Left colon (tissue), 2 donors: ENCODE results near the gene NOC2L. TPM values are rescaled to one million over a fixed set of nuclear protein-coding genes. Genes with fewer than 3 reads are reported as not detected.

Source experiments
- ATAC-seq: fragments of 200-7000 bp; cut with Tn5 transposase; one replicate; pipeline ENCODE4 v1.9.1; 2020; ENCODE audit warnings: mild to moderate bottlenecking, moderate library complexity
- DNase-seq, 2 donors: peaks; one replicate each; pipeline ENCODE4 v3.0.0-alpha.2; 2020
- intact Hi-C, 2 donors: fragments of 100-400 bp; cut with DNase I in 1 of 2; cut with micrococcal nuclease in 1 of 2; formaldehyde crosslinking; loops; one replicate each; pipeline versions ENCODE4 v1.11.2 to v1.14.0; 2022; cut with DNase I, micrococcal nuclease
- total RNA-seq, 2 donors: library from RNA; stranded (reverse); fragmentation: NEBNext Ultra II Directional; extraction: Animal tissue kit (Norgen Biotek cat#: 25700); gene quantifications; one replicate each; pipeline ENCODE4 v1.2.1, GENCODE V29; 2021
- donor health status: DM: no; HTN: no; CAD: no.
- donor health status: DM: yes; HTN: yes; CAD: no.

Gene NOC2L
- total RNA-seq, 2 donors from 2014 or later: 42.8 to 48.5 TPM

DNA sequence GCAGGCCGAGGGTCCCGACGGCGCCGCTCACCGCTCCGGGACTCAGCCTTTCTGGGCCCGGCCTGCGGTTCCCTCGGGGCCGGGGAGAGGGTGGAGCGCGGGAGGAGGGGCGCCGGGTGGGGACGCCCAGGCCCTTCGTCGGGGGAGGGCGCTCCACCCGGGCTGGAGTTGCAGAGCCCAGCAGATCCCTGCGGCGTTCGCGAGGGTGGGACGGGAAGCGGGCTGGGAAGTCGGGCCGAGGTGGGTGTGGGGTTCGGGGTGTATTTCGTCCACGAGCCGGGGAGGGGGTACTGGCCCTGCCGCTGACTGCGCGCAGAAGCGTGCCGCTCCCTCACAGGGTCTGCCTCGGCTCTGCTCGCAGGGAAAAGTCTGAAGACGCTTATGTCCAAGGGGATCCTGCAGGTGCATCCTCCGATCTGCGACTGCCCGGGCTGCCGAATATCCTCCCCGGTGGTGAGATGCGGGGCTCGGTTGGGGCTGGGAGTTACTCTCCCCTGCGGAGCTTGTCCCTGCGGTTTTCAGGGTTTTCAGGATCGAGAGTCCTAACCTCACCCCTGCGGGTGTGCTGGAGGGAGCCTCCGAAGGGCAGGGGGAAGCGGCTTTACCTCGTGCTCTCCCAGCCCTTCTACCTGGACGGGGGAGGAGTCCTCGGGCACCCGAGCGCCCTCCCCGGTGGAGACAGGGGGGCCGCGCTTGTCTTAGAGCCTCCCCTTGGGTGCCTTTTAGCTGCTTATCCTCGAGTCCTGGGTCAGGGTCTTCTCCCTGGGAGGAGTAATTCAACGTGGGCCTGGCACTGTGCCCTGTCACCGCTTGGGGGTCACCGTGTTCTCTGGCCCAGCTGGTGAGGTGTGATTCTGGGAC is 33.3 kb downstream of the NOC2L start:
- intact Hi-C loops: no loop called here
- DNase-seq: peak in 1 of 2 donors; percentile 31
- ATAC-seq: no peak

DNA sequence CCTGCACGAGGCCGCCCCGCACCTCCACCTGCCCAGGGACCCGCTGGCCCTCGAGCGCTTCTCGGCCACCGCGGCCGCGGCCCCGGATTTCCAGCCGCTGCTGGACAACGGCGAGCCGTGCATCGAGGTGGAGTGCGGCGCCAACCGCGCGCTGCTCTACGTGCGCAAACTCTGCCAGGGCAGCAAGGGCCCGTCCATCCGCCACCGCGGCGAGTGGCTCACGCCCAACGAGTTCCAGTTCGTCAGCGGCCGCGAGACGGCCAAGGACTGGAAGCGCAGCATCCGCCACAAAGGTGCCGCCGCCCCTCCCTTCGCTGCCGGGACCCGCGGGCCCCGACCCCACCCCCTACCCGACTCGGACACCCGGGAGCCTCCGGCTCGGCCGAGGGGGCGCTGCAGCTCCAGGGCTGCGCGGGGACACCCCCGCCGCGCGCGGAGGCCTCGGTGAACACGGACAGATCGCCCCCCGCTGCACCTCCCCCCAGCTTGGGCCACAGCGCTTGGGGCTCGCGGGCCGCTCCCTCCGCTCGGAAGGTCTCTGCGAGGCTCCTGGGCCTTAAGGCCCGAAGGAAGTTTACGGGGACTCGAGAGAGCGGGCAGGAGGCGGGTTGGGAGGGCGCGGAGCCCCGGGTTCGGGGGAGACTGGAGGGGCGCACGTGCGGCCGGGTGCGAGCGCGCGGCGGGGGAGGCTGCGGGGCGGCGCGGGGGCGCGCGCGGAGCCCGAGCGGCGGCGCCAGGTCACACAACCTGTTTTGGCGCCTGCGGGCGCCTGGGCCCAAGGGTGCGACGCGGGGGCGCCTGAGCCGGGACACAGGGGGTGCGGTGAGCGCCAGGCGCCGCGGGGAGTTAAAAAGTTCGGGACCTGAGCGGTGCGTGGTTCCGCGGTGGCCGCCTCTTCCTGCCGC is 34.1 kb downstream of the NOC2L start:
- DNase-seq: peak in 1 of 2 donors; percentile 49

DNA sequence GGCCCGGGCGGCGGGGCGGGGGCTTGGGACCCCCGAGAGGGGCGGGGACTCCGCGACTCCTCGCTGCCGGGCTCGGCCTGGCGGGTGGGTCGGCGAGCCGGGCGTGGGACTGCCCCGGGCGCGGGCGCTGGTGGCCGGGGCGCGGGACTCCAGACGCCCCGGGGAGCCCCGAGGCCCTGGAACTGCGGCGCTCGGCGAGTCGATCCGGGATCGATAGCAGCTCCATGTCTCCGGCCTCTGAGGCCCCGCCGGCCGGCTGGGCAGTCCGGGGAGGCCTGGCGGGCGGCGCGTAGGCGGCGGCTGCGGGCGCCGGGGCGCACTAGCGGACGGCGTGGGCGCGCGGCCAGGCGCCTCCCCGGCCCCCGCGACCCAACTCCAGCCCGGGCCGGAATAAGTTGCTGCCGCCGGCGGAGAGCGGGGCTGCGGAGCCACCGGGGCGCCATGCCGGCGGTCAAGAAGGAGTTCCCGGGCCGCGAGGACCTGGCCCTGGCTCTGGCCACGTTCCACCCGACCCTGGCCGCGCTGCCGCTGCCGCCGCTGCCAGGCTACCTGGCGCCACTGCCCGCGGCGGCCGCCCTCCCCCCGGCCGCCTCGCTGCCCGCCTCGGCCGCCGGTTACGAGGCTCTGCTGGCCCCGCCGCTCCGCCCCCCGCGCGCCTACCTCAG is 34.9 kb downstream of the NOC2L start:
- intact Hi-C loops: no loop called here
- no peak for DNase-seq
- ATAC-seq: no peak

More for the DNA sequence above, 34.1 kb downstream of the NOC2L start:
- peak; percentile 18 for ATAC-seq
- intact Hi-C loops: no loop called here

DNA sequence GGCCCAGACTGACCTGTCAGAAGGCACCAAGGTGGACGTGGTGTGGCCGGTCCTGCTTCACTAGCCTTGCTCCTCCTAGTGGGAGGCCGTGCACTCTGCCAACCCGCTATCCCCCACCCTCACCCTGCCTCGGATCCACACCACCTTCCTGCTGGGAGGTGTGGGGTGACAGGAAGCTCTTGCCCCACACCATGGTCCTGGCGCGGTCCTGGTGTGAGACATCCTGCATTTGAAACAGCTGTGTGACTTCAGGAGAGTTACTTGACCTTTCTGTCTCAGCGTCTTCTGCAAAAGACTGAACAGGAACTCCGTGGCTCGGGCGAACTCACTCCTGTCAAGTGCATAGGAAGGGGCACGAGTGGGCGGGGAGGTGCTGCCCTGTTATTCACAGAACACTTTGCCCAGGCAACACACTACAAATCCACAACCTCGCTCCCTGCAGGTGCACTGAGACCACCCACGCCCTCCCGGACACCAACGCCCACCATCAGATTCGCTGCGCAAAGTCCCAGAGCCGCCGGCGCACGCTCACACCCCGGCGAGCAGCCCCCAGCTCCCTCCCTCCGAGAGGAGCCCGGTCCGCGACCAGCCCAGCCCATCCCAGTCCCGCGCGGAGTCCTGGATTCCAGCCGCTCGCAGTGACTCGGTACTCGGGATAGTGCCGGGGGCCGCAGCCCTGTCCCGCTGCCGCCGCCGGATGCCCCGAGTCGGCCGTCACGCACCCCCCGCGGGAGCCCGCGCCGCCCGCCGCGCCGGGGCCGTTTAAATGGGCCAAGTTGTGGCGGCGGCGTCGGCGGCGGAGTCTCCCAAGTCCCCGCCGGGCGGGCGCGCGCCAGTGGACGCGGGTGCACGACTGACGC is 35.7 kb downstream of the NOC2L start, which contains the start of gene SAMD11:
SAMD11 (plus strand) TSS at position 793 of the 860 bp plus-strand sequence. CDS start 509 bp downstream, outside the sequence.
- DNase-seq: peak; percentile 75 to 87
- intact Hi-C loops: no loop called here
- ATAC-seq: peak; percentile 65

DNA sequence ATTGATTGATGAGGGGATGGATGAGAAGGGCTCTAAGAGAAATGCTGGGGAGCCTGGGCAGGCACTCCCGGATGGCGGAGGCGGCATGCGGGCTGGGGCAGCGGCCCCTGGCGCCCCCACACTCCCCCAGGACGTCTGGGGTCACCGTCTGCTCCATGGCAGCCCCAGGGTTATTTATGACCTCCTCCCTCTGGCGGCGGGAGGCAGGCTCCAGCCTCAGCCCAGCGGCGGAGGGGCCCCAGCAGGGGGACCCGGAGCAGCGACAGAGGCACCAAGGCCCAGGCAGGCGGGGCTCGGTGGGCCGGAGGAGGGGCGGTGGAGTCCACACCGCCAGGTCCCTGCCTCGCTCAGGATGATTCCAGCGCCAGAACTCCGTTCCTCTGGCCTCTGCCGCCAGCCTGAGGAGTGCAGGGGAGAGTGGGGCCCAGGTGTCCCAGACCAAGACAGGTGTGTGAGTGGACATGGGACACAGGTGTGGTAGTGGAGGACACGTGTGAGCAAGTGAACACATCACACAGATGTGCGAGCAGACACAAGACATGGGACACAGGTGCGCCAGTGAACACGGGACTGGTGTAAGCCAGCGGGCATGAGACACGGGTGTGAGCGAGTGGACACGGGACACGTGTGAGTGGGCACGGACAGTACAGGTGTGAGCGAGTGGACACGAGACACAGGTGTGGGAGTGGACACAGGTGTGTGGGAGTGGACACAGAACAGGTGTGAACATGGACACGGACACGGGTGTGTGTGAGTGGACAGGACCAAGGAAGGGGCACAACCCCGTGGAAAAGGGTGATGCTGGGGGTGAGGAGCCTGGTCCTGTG is 37.8 kb downstream of the NOC2L start:
- ATAC-seq: peak; percentile 84
- intact Hi-C loops: no loop called here
- peak; percentile 54 to 77 for DNase-seq

DNA sequence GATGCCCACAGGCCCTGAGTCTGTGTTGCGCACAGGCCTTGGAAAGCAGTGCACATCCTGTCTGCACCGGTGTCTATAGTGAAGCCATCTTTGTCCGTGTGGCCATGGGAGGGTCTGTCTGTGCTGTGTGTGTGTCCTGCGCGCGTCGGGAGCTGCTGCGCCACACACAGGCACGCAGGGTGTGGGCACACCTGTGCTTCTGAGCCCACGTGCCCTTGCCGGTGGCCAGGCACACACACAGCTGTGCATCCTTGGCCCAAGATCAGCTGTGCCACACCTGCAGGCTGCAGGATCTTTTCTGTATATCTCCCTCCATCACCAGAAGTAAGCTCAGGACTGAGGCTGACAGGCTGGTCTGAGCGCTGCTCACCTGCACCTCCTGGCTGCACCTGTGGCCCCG is 38.5 kb downstream of the NOC2L start:
- intact Hi-C loops: no loop called here
- DNase-seq: no peak
- peak; percentile 11 for ATAC-seq

DNA sequence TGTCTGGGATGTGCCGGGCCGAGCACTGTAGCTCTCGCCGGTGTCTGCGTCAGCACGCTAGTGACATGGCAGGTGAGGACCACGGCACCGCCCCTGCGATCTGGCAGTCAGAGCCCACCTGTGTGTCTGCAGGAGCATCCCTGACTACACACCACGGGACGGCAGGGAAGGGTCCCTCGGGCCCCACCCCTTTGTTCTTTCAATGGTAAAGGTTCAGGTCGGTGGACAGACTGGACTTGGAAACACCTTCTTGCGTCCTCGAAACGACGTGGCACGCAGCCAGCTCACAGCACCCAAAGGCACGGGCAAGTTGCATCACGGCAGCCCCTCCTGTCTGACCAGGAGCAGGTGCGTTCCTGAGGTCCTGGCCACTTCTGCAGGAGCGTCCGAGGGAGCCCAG is 39.0 kb downstream of the NOC2L start:
- intact Hi-C loops: no loop called here
- DNase-seq (no peak), ATAC-seq (no peak)

DNA sequence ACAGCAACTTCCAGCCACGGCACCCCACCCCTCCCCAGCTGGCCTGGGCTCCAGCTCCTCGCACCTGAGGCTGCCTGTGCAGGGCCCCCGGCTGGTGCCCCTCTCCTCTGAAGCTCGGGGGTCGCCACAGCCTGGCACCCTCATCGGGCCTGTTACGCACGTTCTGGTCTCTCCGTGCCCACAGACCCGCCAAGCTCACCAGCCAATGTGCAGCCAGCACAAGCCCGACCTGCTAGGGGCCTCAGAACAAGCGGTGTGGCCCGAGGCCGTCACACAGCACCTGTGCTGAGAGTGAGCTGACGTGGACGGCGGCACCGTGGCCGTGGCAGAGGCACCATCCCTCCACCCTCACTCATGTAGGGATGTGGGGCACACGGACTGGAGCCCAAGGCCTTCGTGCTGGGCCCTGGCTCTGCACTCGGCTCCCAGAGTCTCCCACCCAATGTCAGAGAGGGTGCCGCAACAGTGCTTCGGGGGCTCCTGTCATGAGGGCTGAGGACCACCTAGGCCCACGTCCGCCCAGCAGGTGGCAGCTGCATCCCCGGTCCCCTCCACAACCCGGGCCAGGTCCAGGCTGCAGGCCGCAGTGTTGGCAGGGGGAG is 39.7 kb downstream of the NOC2L start:
- ATAC-seq (no peak), DNase-seq (no peak)
- intact Hi-C loops: loop anchor here in 1 of 2 donors (10.0 kb wide), 1 partner anchor 55 kb away; no protein-coding TSS in a partner anchor

DNA sequence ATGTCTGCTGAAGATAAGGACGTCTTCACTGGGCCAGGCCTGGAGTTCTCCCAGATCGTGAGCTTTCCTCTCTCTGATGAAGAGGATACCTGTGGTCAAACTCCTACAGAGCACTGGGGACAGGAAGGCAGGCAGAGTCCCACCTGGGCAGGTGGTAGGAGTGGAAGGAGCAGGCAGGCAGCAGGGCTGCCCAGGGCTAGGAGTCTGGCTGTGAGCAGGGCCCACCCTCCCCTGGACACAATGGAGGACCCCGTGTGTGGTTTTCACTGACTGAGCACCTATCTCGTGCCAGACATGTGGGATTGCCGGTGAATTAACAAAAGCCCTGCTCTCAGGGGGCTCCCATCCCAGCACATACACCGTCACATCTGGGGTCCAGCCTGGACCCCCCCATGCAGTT is 40.2 kb downstream of the NOC2L start:
- DNase-seq (peak in 1 of 2 donors; percentile 1), ATAC-seq (no peak)
- intact Hi-C loops: loop anchor here in 1 of 2 donors (10.0 kb wide), 1 partner anchor 56 kb away; no protein-coding TSS in a partner anchor

DNA sequence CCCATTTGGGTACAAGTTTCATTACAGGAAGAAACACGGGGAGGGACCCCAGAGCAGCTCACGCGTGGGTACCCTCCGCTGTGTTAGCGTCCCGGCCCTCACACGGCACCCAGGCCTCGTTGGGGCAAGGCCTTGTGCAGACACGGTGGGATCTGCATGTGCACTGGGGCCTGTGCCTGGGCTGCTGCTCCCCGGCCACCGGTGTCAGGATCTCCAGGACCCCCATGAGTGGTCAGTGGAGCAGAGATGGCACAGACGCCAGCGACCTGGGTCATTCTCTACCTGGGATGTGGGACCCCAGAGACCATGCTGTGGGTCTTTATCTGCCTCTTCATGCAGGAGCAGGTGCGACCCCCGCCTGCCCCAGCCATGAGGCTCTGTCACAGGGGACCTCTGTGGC is 40.7 kb downstream of the NOC2L start:
- ATAC-seq: no peak
- intact Hi-C loops: loop anchor here in 1 of 2 donors (10.0 kb wide), 1 partner anchor 56 kb away; no protein-coding TSS in a partner anchor
- DNase-seq: peak in 1 of 2 donors; percentile 3

DNA sequence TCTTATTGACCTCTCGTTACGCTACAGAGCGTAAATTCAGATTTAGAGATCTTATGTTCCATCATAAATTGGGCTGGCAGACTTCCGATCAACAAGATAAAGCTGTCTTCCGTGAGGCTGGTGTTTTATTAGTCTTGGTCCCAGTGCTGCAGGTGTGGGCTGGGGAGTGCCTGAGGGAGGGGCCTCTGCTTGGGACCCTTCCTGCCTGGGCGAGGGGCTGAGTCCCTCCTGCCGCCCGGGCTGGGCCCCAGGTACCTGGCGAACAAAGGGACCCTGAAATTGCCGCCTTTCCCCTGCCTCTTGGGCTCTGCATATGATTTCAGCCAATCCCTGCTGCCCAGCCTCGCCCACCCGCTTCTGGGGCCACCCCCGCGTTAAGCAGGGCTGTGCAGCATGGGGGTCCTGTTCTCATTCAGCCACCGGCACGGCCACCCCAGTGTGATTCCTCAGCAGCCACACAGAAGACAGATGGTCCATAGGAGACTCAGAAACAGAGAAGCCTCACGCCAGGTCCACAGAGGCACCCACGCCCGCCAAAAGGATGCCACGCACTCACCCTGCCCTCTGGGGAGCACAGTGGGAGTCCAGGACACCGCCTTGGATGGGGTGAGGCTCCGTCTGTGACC is 41.5 kb downstream of the NOC2L start:
- DNase-seq (peak in 1 of 2 donors; percentile 3), ATAC-seq (no peak)
- intact Hi-C loops: loop anchor here in 1 of 2 donors (10.0 kb wide), 1 partner anchor 57 kb away; no protein-coding TSS in a partner anchor

DNA sequence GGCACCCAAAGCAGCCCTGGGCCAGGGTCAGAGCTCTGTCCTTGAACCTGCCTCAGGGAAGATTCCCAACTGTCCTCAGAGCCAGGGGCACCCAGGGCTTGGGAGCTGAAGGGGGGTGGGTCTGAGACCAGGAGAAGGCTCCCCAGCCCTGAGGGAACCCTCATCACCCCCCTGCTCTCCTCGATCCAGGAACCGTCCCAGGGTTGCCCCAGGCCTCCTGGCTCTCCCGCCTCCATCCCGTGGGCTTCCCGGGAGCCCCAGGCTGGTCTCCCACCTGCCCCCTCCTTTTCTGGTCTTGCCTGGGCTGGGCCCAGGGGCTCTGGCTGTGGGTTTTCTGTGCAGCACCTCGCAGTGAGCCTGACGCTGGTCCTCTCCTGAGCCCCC is 42.0 kb downstream of the NOC2L start:
- ATAC-seq (no peak), DNase-seq (no peak)
- intact Hi-C loops: loop anchor here in 1 of 2 donors (10.0 kb wide), 1 partner anchor 58 kb away; no protein-coding TSS in a partner anchor

DNA sequence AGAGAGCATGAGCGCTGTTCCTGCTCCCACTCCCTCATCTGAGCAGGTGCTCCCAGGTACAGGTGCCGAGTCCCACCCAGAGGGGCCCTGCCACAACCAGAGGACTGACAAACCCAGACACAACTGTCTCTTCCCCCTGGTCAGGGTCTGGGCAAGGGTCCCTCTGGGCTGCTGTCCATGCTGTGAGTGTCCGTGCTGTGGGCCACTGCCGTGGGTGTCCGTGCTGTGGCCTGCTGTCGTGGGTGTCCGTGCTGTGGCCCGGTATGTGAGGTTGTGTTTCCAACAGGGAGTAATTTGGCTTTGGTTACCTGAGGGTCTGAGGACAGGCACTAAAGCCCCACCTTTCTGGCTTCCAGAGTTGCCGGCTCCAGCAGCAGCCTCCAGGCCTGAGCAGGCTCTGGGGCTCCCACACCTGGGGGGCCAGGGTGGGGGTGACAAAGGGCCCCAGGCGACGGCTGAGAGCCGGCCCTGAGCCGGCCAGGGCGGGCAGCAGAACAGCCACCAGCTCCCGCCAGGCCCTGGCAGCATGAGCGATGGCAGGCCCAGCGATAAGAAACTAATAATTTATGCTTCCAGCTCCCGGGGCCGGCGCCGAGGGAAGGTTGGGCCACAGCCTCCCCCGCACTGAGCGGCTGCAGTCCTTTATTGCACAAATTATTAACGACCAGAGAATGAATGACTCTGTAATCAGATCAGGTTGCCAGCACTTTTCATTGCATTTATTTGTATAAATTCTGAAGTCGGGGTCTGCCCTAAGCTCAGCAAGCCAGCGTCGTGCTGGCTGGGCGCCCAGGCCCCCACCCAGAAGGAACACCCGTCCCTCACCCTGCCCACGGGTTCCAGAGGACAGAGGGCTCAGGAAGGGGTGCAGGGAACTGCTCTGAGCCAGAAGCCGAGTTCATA is 42.6 kb downstream of the NOC2L start:
- intact Hi-C loops: loop anchor here in 1 of 2 donors (10.0 kb wide), 1 partner anchor 58 kb away; no protein-coding TSS in a partner anchor
- peak in 1 of 2 donors; percentile 3 for DNase-seq
- no peak for ATAC-seq

DNA sequence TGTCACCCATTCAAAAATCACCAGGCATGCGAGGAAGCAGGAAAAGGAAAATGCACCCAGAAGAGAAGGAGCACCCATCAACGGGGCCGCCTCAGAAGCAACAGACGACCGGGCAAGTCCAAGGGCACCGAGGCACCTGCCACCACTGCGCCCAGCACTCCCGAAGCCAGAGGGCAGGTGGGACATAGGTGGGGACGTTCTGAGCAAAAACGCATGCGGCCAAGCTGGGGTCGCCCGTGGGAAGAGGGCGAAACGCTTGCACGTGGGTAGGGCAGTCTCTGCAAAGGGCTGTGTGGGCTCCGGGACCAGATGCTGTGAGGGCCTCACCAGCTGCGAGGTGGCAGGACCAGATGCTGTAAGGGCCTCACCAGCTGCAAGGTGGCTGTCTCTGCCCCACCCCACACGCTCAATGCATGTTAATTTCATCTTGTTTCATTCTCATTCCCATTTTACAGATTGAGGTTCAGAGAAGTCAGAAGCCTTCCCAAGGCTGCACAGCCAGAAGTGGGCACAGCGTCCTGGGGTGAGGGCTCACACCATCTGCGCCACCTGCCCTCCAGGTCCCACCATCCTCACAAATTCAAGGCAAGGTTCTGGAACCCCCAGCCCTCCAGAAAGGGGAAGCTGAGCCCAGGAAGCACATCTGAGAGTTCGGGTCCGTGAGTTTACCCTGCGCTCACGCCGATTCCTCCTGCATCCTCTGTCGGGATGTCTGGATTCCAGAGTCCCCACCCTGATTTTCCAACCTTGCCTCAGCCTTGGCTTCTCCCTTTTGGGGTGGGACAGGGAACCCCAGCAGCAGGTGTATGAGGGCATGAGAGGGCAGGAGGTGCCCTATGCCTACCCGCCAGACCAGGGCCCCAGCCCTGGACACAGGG is 43.5 kb downstream of the NOC2L start:
- DNase-seq (peak in 1 of 2 donors; percentile 14), ATAC-seq (no peak)
- intact Hi-C loops: loop anchor here in 1 of 2 donors (10.0 kb wide), 1 partner anchor 59 kb away; no protein-coding TSS in a partner anchor
